BE2C (cell line): ENCODE measurements around the gene SURF4.

Experiments used
- DNase-seq: peaks from one replicate; pipeline ENCODE4 v3.0.0-alpha.2; 2020
- H3K27me3 ChIP-seq: fragments of 250-450 bp; sonication (Bioruptor Pico); 2 replicates; pipeline ENCODE4 v1.5.1; 2020; ENCODE audit warnings: mild to moderate bottlenecking
- H3K36me3 ChIP-seq: fragments of 250-450 bp; sonication (Bioruptor Pico); 2 replicates; pipeline ENCODE4 v1.5.1; 2020; ENCODE audit warnings: mild to moderate bottlenecking
- H3K4me1 ChIP-seq: fragments of 250-450 bp; sonication (Bioruptor Pico); 2 replicates; pipeline ENCODE4 v1.5.1; 2020
- H3K4me3 ChIP-seq: 2 replicates; pipeline ENCODE4 v1.5.1; 2011; ENCODE audit warnings: low read depth, low read length
- H3K9me3 ChIP-seq: fragments of 250-450 bp; sonication (Bioruptor Pico); 2 replicates; pipeline ENCODE4 v1.5.1; 2020
- CTCF ChIP-seq: IDR thresholded peaks from 2 replicates; pipeline ENCODE4 v1.5.1; 2012; ENCODE audit warnings: mild to moderate bottlenecking, low read depth, low read length

Gene SURF4

GRCh38 chr9:133401588-133401987 lies 25.7 kb upstream of the SURF4 start:
- H3K27me3 ChIP-seq: no peaks in the 10 kb centered on the region
- H3K9me3 ChIP-seq: no peaks in the 10 kb centered on the region
- H3K4me3 ChIP-seq: no peak overlapping the region
- TF ChIP-seq CTCF: no peak
- no peak for DNase-seq
- H3K36me3 ChIP-seq: peaks cover 22% of the 10 kb centered on the region
- H3K4me1 ChIP-seq: no peaks in the 10 kb centered on the region

GRCh38 chr9:133400292-133400691 lies 24.4 kb upstream of the SURF4 start:
- no peak for DNase-seq
- H3K9me3 ChIP-seq: no peaks in the 10 kb centered on the region
- no peaks in the 10 kb centered on the region for H3K27me3 ChIP-seq
- no peak for TF ChIP-seq CTCF
- no peaks in the 10 kb centered on the region for H3K4me1 ChIP-seq
- H3K36me3 ChIP-seq: peaks cover 11% of the 10 kb centered on the region
- no peak overlapping the region for H3K4me3 ChIP-seq

GRCh38 chr9:133397895-133398294 lies 22.0 kb upstream of the SURF4 start:
- H3K4me3 ChIP-seq: no peak overlapping the region
- H3K9me3 ChIP-seq: no peaks in the 10 kb centered on the region
- peaks cover 4% of the 10 kb centered on the region; the same call in 1 of the 2 replicates for H3K36me3 ChIP-seq
- peaks cover 5% of the 10 kb centered on the region; the same call in 1 of the 2 replicates for H3K27me3 ChIP-seq
- DNase-seq: no peak
- TF ChIP-seq CTCF: no peak
- H3K4me1 ChIP-seq: no peaks in the 10 kb centered on the region

GRCh38 chr9:133397370-133397769 lies 21.5 kb upstream of the SURF4 start:
- DNase-seq: no peak
- H3K36me3 ChIP-seq: peaks cover 4% of the 10 kb centered on the region; the same call in 1 of the 2 replicates
- peaks cover 5% of the 10 kb centered on the region; the same call in 1 of the 2 replicates for H3K27me3 ChIP-seq
- H3K4me3 ChIP-seq: no peak overlapping the region
- no peaks in the 10 kb centered on the region for H3K9me3 ChIP-seq
- H3K4me1 ChIP-seq: no peaks in the 10 kb centered on the region
- TF ChIP-seq CTCF: no peak

- peak; percentile 54 for TF ChIP-seq CTCF
- Histone ChIP-seq H3K27me3 (peaks cover 5% of the 10 kb centered on the region; the same call in 1 of the 2 replicates), H3K9me3 (no peaks in the 10 kb centered on the region), H3K36me3 (peaks cover 4% of the 10 kb centered on the region; the same call in 1 of the 2 replicates), H3K4me1 (no peaks in the 10 kb centered on the region), H3K4me3 (no peak overlapping the region)
- peak; percentile 55 for DNase-seq
Observed at GRCh38 chr9:133396952-133397351, 21.1 kb upstream of the SURF4 start.

GRCh38 chr9:133394687-133395271 lies 18.9 kb upstream of the SURF4 start:
- Histone ChIP-seq H3K9me3 (no peaks in the 10 kb centered on the region), H3K4me3 (no peak overlapping the region), H3K4me1 (no peaks in the 10 kb centered on the region), H3K27me3 (peaks cover 5% of the 10 kb centered on the region; the same call in 1 of the 2 replicates), H3K36me3 (no peaks in the 10 kb centered on the region)
- no peak for TF ChIP-seq CTCF
- no peak for DNase-seq
